GM19463 (cell line): ENCODE measurements around the gene U2SURP.
A peak's percentile ranks its signal among the peaks of the same experiment; 100 is the strongest.

Source experiments
- ATAC-seq: cut with Tn5 transposase; IDR thresholded peaks from one replicate; pipeline ENCODE4 v1.9.1; 2021; ENCODE audit warnings: mild to moderate bottlenecking, moderate library complexity; ENCODE audit not compliant: unreplicated experiment

The U2SURP gene

GRCh38 chr3:143001369-143002082 lies at the start of gene U2SURP:
Gene U2SURP (plus strand): TSS chr3:143001570. CDS start chr3:143001629, 59 bp downstream.
- peak; percentile 77 for ATAC-seq

GRCh38 chr3:142951794-142952193 lies 49.6 kb upstream of the U2SURP start:
- no peak for ATAC-seq

GRCh38 chr3:142952272-142953193 lies 48.8 kb upstream of the U2SURP start:
- no peak for ATAC-seq

GRCh38 chr3:142953443-142953842 lies 47.9 kb upstream of the U2SURP start:
- ATAC-seq, result no peak

GRCh38 chr3:142958707-142959106 lies 42.7 kb upstream of the U2SURP start:
- ATAC-seq, result no peak

GRCh38 chr3:142960322-142960850 lies 41.0 kb upstream of the U2SURP start:
- no peak for ATAC-seq

- ATAC-seq, result no peak
These were observed 39.8 kb upstream of the U2SURP start for GRCh38 chr3:142961539-142961938.

- ATAC-seq, result no peak
These were observed 39.2 kb upstream of the U2SURP start for GRCh38 chr3:142962175-142962519.

GRCh38 chr3:142962520-142963233 lies 38.7 kb upstream of the U2SURP start:
- ATAC-seq, result no peak

- ATAC-seq, result peak; percentile 34
These were observed 38.2 kb upstream of the U2SURP start for GRCh38 chr3:142963234-142963515.

GRCh38 chr3:142963516-142964448 lies 37.6 kb upstream of the U2SURP start, which contains the start of gene PAQR9:
Gene PAQR9 (minus strand): TSS chr3:142963674. CDS start chr3:142963336, 338 bp downstream.
- peak; percentile 58 for ATAC-seq

- ATAC-seq, result no peak
These were observed 35.8 kb upstream of the U2SURP start for GRCh38 chr3:142965581-142965980.

GRCh38 chr3:142966808-142967207 lies 34.6 kb upstream of the U2SURP start:
- no peak for ATAC-seq

- ATAC-seq, result no peak
These were observed 32.9 kb upstream of the U2SURP start for GRCh38 chr3:142968319-142969025.

GRCh38 chr3:142971431-142971830 lies 29.9 kb upstream of the U2SURP start:
- ATAC-seq, result no peak

- ATAC-seq, result no peak
These were observed 29.1 kb upstream of the U2SURP start for GRCh38 chr3:142972092-142972753.

GRCh38 chr3:142973217-142974009 lies 28.0 kb upstream of the U2SURP start:
- no peak for ATAC-seq

- ATAC-seq, result no peak
These were observed 25.9 kb upstream of the U2SURP start for GRCh38 chr3:142975316-142975995.
